ENCODE results near the gene NCOA7.

- TF ChIP-seq POLR2A (conservative IDR thresholded peaks at IDR 0.05) = no peak
- no peak for TF ChIP-seq HIVEP1 (CRISPR knock-in tag; IDR thresholded peaks at IDR 0.05)
- no peak for TF ChIP-seq SP1 (CRISPR knock-in tag; IDR thresholded peaks at IDR 0.05)
- TF ChIP-seq KLF13 (tag; IDR thresholded peaks at IDR 0.05; ENCODE audit: borderline replicate concordance, low read depth) = no peak
- no peak for TF ChIP-seq CTCF (IDR thresholded peaks at IDR 0.05 in 2 of 3, conservative IDR thresholded peaks at IDR 0.05 in 1 of 3; ENCODE audit: insufficient read depth in 2 of 3, low read depth in 1 of 3, low read length in 3 of 3)
- TF ChIP-seq ZNF174 (CRISPR knock-in tag; IDR thresholded peaks at IDR 0.05) = no peak
These were observed 175.8 kb downstream of the NCOA7 start for GRCh38 chr6:125966569-125966968.
